Bronchial epithelial cell (primary cell): ENCODE results near the gene SLC36A2. TPM values are rescaled to one million over a fixed set of nuclear protein-coding genes. Genes with fewer than 3 reads are reported as not detected.

Source experiments
- DNase-seq: peaks from one replicate; pipeline ENCODE4 v3.0.0-alpha.2; 2010; ENCODE audit warnings: low read depth
- FAIRE-seq: peaks from 2 replicates; lab custom pipeline; 2011; peaks lifted over from hg19 to GRCh38; lab: Jason Lieb, UNC
- H3K27me3 ChIP-seq: 2 replicates; pipeline ENCODE4 v1.5.1; 2011; ENCODE audit warnings: low read length; ENCODE audit not compliant: control insufficient read depth, insufficient read depth
- H3K36me3 ChIP-seq: 2 replicates; pipeline ENCODE4 v1.5.1; 2011; ENCODE audit warnings: low read length; ENCODE audit not compliant: control insufficient read depth, insufficient read depth
- H3K4me3 ChIP-seq: 2 replicates; pipeline ENCODE4 v1.5.1; 2011; ENCODE audit warnings: mild to moderate bottlenecking, low read depth, low read length, control low read depth
- CTCF ChIP-seq: IDR thresholded peaks from 2 replicates; pipeline ENCODE4 v1.5.1; 2011; ENCODE audit warnings: mild to moderate bottlenecking, moderate library complexity, low read length, control low read depth, inconsistent platforms; ENCODE audit not compliant: insufficient read depth, severe bottlenecking
- total RNA-seq: library from RNA; depleted of rRNA; stranded (reverse); fragments of >200 nt; gene quantifications from 2 replicates; pipeline ENCODE4 v1.2.1, GENCODE V29; 2014

Gene SLC36A2
- total RNA-seq, 1 donor from 2014 or later = not detected

GRCh38 chr5:151357792-151358191 lies 10.4 kb upstream of the SLC36A2 start:
- FAIRE-seq = no peak

GRCh38 chr5:151357097-151357496 lies 9.7 kb upstream of the SLC36A2 start:
- peak; percentile 90 for FAIRE-seq
- no peak for TF ChIP-seq CTCF
- H3K27me3 ChIP-seq = no peaks in the 10 kb centered on the region
- no peaks in the 10 kb centered on the region for H3K36me3 ChIP-seq
- H3K4me3 ChIP-seq = no peak overlapping the region
- DNase-seq = no peak

More at GRCh38 chr5:151357792-151358191, 10.4 kb upstream of the SLC36A2 start:
- Histone ChIP-seq H3K27me3 (no peaks in the 10 kb centered on the region), H3K4me3 (no peak overlapping the region), H3K36me3 (no peaks in the 10 kb centered on the region)
- TF ChIP-seq CTCF = no peak
- peak; percentile 37 for DNase-seq

GRCh38 chr5:151351671-151352070 lies 4.3 kb upstream of the SLC36A2 start:
- Histone ChIP-seq H3K27me3 (peaks cover 4% of the 10 kb centered on the region), H3K36me3 (no peaks in the 10 kb centered on the region), H3K4me3 (no peak overlapping the region)
- no peak for FAIRE-seq
- no peak for TF ChIP-seq CTCF
- peak; percentile 10 for DNase-seq

- peaks cover 12% of the 10 kb centered on the region for H3K27me3 ChIP-seq
- FAIRE-seq (no peak), DNase-seq (no peak)
These were observed 1.4 kb upstream of the SLC36A2 start for GRCh38 chr5:151348789-151349188.

GRCh38 chr5:151345808-151346478 lies 1.4 kb downstream of the SLC36A2 start:
- peak; percentile 48 for DNase-seq
- TF ChIP-seq CTCF = no peak
- Histone ChIP-seq H3K36me3 (no peaks in the 10 kb centered on the region), H3K4me3 (no peak overlapping the region), H3K27me3 (peaks cover 16% of the 10 kb centered on the region)
- FAIRE-seq = no peak

More at GRCh38 chr5:151348789-151349188, 1.4 kb upstream of the SLC36A2 start:
- no peak overlapping the region for H3K4me3 ChIP-seq
- no peak for TF ChIP-seq CTCF
- no peaks in the 10 kb centered on the region for H3K36me3 ChIP-seq
